Astrocyte of the hippocampus (primary cell): ENCODE measurements around the gene C1QL4.

ENCODE experiments used
- DNase-seq: peaks from one replicate; pipeline ENCODE4 v3.0.0; 2011; ENCODE audit warnings: low read depth, low spot score

The C1QL4 gene

GRCh38 chr12:49347311-49348193 lies 10.6 kb upstream of the C1QL4 start:
- peak; percentile 93 for DNase-seq

GRCh38 chr12:49346659-49347310 lies 9.8 kb upstream of the C1QL4 start, which contains the start of gene DNAJC22:
Gene DNAJC22 (plus strand): TSS chr12:49346888. CDS start chr12:49348873, 1,985 bp downstream.
- no peak for DNase-seq

GRCh38 chr12:49345825-49346658 lies 9.1 kb upstream of the C1QL4 start:
- DNase-seq = no peak

GRCh38 chr12:49345051-49345824 lies 8.2 kb upstream of the C1QL4 start:
- DNase-seq = peak; percentile 62

- DNase-seq = no peak
Observed at GRCh38 chr12:49344486-49345050, 7.6 kb upstream of the C1QL4 start.

GRCh38 chr12:49342914-49343731 lies 6.1 kb upstream of the C1QL4 start:
- DNase-seq = no peak

GRCh38 chr12:49342066-49342913 lies 5.3 kb upstream of the C1QL4 start:
- peak; percentile 91 for DNase-seq

- DNase-seq = no peak
Observed at GRCh38 chr12:49341777-49342065, 4.7 kb upstream of the C1QL4 start.

- no peak for DNase-seq
Observed at GRCh38 chr12:49340971-49341776, 4.2 kb upstream of the C1QL4 start.

GRCh38 chr12:49340095-49340870 lies 3.3 kb upstream of the C1QL4 start:
- DNase-seq = no peak

- peak; percentile 51 for DNase-seq
Observed at GRCh38 chr12:49339464-49339861, 2.5 kb upstream of the C1QL4 start.

- DNase-seq = no peak
Observed at GRCh38 chr12:49338830-49339463, 2.0 kb upstream of the C1QL4 start.

GRCh38 chr12:49335955-49336644 lies 888 bp downstream of the C1QL4 start:
- no peak for DNase-seq

GRCh38 chr12:49335118-49335954 lies 1.7 kb downstream of the C1QL4 start:
- DNase-seq = no peak

- DNase-seq = no peak
Observed at GRCh38 chr12:49334681-49335080, 2.3 kb downstream of the C1QL4 start.

GRCh38 chr12:49334226-49334625 lies 2.8 kb downstream of the C1QL4 start:
- no peak for DNase-seq
